WTC11 (cell line): ENCODE measurements around the gene TMEM183A.

Experiments
- ATF3 ChIP-seq: sonication (generic); formaldehyde crosslinking; conservative IDR thresholded peaks from 2 replicates; pipeline ENCODE4 v1.8.1; 2022; ENCODE audit warnings: mild to moderate bottlenecking, missing genetic modification reagents
- CREB1 ChIP-seq: sonication (generic); formaldehyde crosslinking; IDR thresholded peaks from 2 replicates; pipeline ENCODE4 v1.8.0; 2023; ENCODE audit warnings: mild to moderate bottlenecking, missing genetic modification reagents
- CTCF ChIP-seq: fragments of 200-600 bp; IDR thresholded peaks from 2 replicates; pipeline ENCODE4 v1.8.0; 2022; ENCODE audit warnings: antibody characterized with exemption
- E2F4 ChIP-seq: sonication (generic); formaldehyde crosslinking; IDR thresholded peaks from 2 replicates; pipeline ENCODE4 v1.8.1; 2022; ENCODE audit warnings: low read depth, mild to moderate bottlenecking, moderate library complexity, missing genetic modification reagents, borderline replicate concordance
- E2F5 ChIP-seq: sonication (generic); formaldehyde crosslinking; IDR thresholded peaks from 2 replicates; pipeline ENCODE4 v1.8.1; 2022; ENCODE audit warnings: mild to moderate bottlenecking, moderate library complexity, missing genetic modification reagents
- FOXK1 ChIP-seq: sonication (generic); formaldehyde crosslinking; IDR thresholded peaks from 2 replicates; pipeline ENCODE4 v1.8.0; 2022; ENCODE audit warnings: mild to moderate bottlenecking, moderate library complexity, missing genetic modification reagents
- KAT7 ChIP-seq: sonication (generic); formaldehyde crosslinking; IDR thresholded peaks from 2 replicates; pipeline ENCODE4 v1.8.1; 2023; ENCODE audit warnings: missing genetic modification reagents, mild to moderate bottlenecking, borderline replicate concordance
- MAX ChIP-seq: sonication (generic); formaldehyde crosslinking; IDR thresholded peaks from 2 replicates; pipeline ENCODE4 v1.8.0; 2022; ENCODE audit warnings: mild to moderate bottlenecking, missing genetic modification reagents
- NFYB ChIP-seq: sonication (generic); formaldehyde crosslinking; conservative IDR thresholded peaks from 2 replicates; pipeline ENCODE4 v1.8.0; 2022; ENCODE audit warnings: low read depth, missing genetic modification reagents
- NR3C1 ChIP-seq: sonication (generic); formaldehyde crosslinking; conservative IDR thresholded peaks from 2 replicates; pipeline ENCODE4 v1.8.1; 2023; ENCODE audit warnings: low read depth, mild to moderate bottlenecking, missing genetic modification reagents
- PRRX2 ChIP-seq: fragments of 250-450 bp; sonication (Bioruptor Pico); IDR thresholded peaks from 2 replicates; pipeline ENCODE4 v1.8.0; 2021; ENCODE audit warnings: mild to moderate bottlenecking
- STAT6 ChIP-seq: sonication (generic); formaldehyde crosslinking; conservative IDR thresholded peaks from 2 replicates; pipeline ENCODE4 v1.8.1; 2023; ENCODE audit warnings: mild to moderate bottlenecking, low read depth, missing genetic modification reagents, moderate library complexity
- TEAD4 ChIP-seq: sonication (generic); formaldehyde crosslinking; IDR thresholded peaks from 2 replicates; pipeline ENCODE4 v1.8.0; 2022; ENCODE audit warnings: mild to moderate bottlenecking, missing genetic modification reagents
- ZNF263 ChIP-seq: sonication (generic); formaldehyde crosslinking; IDR thresholded peaks from 2 replicates; pipeline ENCODE4 v1.8.1; 2022; ENCODE audit warnings: low read depth, mild to moderate bottlenecking, moderate library complexity, missing genetic modification reagents

GRCh38 chr1:202976633-202977032 is 30.5 kb upstream of the TMEM183A start:
- no peak for TF ChIP-seq STAT6 (CRISPR knock-in tag)
- TF ChIP-seq ATF3 = no peak
- no peak for TF ChIP-seq CTCF
- no peak for TF ChIP-seq E2F4 (CRISPR knock-in tag)
- no peak for TF ChIP-seq NFYB (CRISPR knock-in tag)
- TF ChIP-seq PRRX2 = no peak
- TF ChIP-seq KAT7 (CRISPR knock-in tag) = no peak
- no peak for TF ChIP-seq E2F5 (CRISPR knock-in tag)
- no peak for TF ChIP-seq TEAD4 (CRISPR knock-in tag)
- TF ChIP-seq ZNF263 (CRISPR knock-in tag) = no peak
- no peak for TF ChIP-seq MAX (CRISPR knock-in tag)
- no peak for TF ChIP-seq NR3C1 (CRISPR knock-in tag)
- no peak for TF ChIP-seq CREB1
- TF ChIP-seq FOXK1 (CRISPR knock-in tag) = no peak
